LNCAP (cell line): Measurements from ENCODE around the gene RAB7A.

Experiments
- TF ChIP-seq, protein P1 (sequence below): fragments of 450-650 bp; IDR thresholded peaks from 2 replicates; pipeline ENCODE4 v1.5.1; 2017; ENCODE audit warnings: mild to moderate bottlenecking

Gene RAB7A

GRCh38 chr3:128768471-128768870 lies 42.5 kb downstream of the RAB7A start:
- TF ChIP-seq, protein P1, sequence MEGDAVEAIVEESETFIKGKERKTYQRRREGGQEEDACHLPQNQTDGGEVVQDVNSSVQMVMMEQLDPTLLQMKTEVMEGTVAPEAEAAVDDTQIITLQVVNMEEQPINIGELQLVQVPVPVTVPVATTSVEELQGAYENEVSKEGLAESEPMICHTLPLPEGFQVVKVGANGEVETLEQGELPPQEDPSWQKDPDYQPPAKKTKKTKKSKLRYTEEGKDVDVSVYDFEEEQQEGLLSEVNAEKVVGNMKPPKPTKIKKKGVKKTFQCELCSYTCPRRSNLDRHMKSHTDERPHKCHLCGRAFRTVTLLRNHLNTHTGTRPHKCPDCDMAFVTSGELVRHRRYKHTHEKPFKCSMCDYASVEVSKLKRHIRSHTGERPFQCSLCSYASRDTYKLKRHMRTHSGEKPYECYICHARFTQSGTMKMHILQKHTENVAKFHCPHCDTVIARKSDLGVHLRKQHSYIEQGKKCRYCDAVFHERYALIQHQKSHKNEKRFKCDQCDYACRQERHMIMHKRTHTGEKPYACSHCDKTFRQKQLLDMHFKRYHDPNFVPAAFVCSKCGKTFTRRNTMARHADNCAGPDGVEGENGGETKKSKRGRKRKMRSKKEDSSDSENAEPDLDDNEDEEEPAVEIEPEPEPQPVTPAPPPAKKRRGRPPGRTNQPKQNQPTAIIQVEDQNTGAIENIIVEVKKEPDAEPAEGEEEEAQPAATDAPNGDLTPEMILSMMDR: no peak

GRCh38 chr3:128770387-128770786 lies 44.4 kb downstream of the RAB7A start:
- TF ChIP-seq, protein P1: no peak

GRCh38 chr3:128775241-128775640 lies 49.3 kb downstream of the RAB7A start:
- TF ChIP-seq, protein P1: no peak

GRCh38 chr3:128775906-128776542 lies 50.0 kb downstream of the RAB7A start:
- TF ChIP-seq, protein P1: no peak

DNA sequence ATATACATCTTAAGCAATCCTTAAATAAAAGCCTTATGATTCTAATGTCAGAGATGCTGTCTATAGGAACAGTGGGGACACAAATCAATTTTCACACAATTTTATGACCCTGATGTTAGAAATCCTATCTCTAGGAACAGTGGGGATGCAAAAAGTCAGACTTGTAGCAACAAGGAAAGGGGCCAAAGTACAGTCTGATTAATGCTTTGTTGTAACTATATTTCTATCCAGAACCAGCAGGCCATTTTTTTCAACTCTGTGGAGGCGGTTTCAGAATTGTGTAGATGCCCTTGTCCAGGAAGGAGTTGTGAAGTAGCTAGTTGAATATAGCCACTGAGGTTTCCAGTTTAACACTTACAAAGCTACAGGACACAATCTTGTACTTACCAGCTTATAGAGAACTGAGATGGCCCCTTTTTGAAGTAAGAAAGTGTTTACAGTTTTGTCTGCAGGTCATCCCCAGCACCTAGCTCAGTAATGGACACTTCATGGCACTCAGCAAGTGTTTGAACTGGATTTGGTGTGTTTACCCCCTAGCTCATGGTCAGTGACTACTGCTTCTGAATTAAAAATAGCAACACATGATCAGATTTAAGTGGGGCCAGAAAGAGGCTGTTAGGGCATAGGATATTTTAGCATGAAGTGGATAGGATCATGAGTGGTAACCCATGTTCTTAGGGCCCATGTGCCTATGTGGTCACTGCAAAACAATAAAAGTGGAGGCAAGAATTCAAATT lies 54.3 kb downstream of the RAB7A start:
- TF ChIP-seq, protein P1: no peak

GRCh38 chr3:128781164-128781563 lies 55.2 kb downstream of the RAB7A start:
- TF ChIP-seq, protein P1: no peak

- TF ChIP-seq, protein P1: no peak
Observed at GRCh38 chr3:128782282-128783146, 56.5 kb downstream of the RAB7A start.
